ENCODE measurements around the gene TMEM127. TPM values are rescaled to one million over a fixed set of nuclear protein-coding genes. Genes with fewer than 3 reads are reported as not detected.

The TMEM127 gene
- polyA plus RNA-seq, 3 donors from 2014 or later: 24.6 to 57.7 (median 31.3) TPM

DNA sequence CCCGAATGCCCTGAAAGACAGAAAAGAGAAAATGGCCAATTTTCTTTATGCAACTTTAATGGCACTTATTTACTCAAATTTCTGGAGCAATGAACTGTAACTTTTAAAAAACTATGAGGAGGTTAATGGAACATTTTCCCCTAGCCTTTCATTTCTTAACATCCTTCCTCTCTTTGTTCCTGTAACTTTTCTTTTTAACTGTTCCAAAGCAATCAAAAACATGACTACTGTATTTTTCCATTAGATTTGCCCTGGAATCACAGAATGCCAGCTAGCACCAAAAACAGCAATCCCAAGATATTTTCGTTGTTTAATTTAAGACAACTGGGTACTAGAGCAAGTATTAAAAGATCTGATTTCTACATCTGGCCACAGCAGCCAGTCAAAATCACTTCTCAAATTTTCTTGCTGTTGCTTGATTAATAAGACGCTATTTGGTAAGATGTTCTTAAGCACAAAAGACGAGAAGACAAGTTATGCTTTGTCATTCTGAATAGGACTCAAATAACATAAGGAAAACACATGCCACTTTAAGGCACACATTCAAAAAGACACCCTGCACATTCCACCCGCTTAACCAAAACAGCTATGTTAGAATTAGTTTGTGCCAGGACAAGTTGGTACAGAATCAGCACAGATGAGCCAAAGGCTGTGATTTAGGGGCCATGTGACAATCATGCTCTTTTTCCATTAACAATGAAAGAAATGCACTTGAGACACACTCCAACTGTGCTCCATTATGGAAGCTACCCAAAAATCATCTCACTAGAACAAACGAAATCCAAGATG lies 60.8 kb downstream of the TMEM127 start:
- peak overlapping the region in 4 of 5 donors; percentile 40 to 89 (median 79) for H3K4me3 Mint-ChIP-seq
- H3K27ac Mint-ChIP-seq: peak overlapping the region; percentile 77 to 95 (median 82)
- H3K9me3 Mint-ChIP-seq: no peaks in the 10 kb centered on the region
- no peak for DNase-seq
- H3K36me3 Mint-ChIP-seq: peaks cover 0 to 4% (median 0%) of the 10 kb centered on the region in 3 donors
- peaks cover 4 to 14% (median 6%) of the 10 kb centered on the region in 3 donors for H3K27me3 Mint-ChIP-seq (ENCODE audit: low read depth in 3 of 3)
- H3K4me1 Mint-ChIP-seq: peaks cover 73 to 87% of the 10 kb centered on the region in 2 donors

DNA sequence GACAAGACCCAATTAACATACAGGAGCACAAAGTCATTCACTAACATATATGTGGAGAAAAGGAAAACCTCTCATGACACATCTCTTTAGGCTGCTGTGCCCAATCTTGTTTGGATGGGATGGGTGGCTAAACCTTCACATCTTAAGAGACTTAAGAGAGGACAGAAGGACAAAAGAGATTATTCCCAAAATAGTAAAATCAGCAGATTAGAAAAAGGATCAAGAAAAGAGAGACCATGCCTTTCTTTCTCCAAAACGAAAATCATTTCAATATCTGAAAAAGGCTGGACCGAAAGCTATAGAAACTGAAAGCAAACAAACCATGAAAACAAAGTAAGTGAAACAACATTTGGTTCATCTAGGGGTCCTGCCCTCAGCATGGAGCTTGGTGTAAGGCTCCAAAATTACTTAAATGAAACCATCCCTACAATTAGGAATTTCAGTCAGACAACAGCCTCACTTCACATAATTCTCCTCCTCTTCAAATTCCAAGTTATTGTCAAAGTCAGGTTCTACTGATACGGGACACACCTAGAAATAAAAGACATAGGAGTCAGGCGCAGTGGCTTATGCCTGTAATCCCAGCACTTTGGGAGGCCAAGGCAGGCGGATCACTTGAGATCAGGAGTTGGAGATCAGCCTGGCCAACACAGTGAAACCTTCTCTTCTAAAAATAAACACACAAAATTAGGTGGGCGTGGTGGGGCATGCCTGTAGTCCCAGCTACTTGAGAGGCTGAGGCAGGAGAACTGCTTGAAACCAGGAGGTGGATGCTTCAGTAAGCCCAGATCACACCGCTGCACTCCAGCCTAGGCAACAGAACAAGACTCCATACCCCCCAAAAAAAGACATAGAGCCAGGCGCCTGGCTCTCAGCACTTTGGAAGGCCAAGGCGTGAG lies 62.4 kb downstream of the TMEM127 start:
- peak overlapping the region; percentile 74 to 89 (median 82) for H3K4me3 Mint-ChIP-seq
- H3K36me3 Mint-ChIP-seq: peaks cover 0 to 4% (median 0%) of the 10 kb centered on the region in 3 donors
- H3K27me3 Mint-ChIP-seq (ENCODE audit: low read depth in 3 of 3): peaks cover 4 to 8% (median 6%) of the 10 kb centered on the region in 3 donors
- H3K27ac Mint-ChIP-seq: peak overlapping the region; percentile 85 to 95 (median 92)
- no peaks in the 10 kb centered on the region for H3K9me3 Mint-ChIP-seq
- DNase-seq: peak; percentile 20 to 33 (median 31)
- peaks cover 75 to 93% of the 10 kb centered on the region in 2 donors for H3K4me1 Mint-ChIP-seq

DNA sequence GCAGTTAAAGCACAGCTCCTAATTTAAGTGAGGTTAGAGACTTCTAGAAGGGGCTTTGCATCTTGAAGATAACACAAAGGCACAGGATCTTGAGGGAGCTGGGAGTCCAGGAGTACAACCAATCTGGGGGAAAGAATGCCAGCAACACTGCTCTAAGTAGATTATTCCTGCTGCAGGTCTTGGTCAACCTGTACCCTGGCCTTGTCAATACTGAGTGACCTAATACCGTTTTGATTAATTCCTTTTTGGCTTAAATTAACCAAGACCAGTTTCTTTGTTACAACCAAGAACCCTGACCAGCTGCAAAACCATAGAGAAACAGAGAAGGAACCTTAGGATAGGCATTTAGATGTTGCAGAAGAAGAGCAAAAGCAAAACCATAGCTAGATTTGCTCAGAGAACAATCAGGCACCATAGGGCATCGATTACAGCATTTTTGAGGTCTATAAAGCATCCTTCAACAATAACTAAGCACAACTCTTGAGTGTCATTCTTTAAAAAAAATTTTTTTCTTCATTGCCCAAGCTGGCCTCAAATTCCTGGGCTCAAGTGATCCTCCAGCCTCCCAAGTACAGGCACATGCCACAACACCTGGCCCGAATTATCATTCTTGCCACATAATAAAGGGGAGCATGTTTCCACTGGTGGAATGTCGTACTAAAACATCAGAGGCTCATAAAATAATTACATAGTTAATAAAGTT lies 63.5 kb downstream of the TMEM127 start:
- no peak for DNase-seq
- H3K4me3 Mint-ChIP-seq: peak overlapping the region; percentile 8 to 84 (median 46)
- peak overlapping the region; percentile 68 to 93 (median 88) for H3K27ac Mint-ChIP-seq

DNA sequence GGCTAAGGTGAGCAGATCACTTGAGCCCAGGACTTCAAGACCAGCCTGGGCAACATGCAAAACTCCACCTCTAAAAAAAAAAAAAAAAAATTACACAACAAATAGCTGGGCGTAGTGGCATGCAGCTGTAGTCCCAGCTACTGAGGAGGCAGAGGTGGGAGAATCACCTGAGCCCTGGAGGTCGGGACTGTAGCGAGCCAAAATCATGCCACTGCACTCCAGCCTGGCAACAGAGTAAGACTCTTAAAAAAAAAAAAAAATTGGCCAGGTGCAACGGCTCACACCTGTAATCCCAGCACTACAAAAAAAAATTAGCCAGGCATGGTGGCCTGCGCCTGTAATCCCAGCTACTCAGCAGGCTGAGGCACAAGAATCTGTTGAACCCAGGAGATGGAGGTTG lies 64.5 kb downstream of the TMEM127 start:
- no peak overlapping the region for H3K4me3 Mint-ChIP-seq
- H3K36me3 Mint-ChIP-seq: peaks cover 0 to 4% (median 0%) of the 10 kb centered on the region in 3 donors
- H3K4me1 Mint-ChIP-seq: peaks cover 61 to 87% of the 10 kb centered on the region in 2 donors

More for the DNA sequence above, 63.5 kb downstream of the TMEM127 start:
- peaks cover 68 to 95% of the 10 kb centered on the region in 2 donors for H3K4me1 Mint-ChIP-seq
- peaks cover 0 to 3% (median 0%) of the 10 kb centered on the region in 3 donors for H3K36me3 Mint-ChIP-seq
- H3K9me3 Mint-ChIP-seq: no peaks in the 10 kb centered on the region
- peaks cover 1 to 4% (median 3%) of the 10 kb centered on the region in 3 donors for H3K27me3 Mint-ChIP-seq (ENCODE audit: low read depth in 3 of 3)

DNA sequence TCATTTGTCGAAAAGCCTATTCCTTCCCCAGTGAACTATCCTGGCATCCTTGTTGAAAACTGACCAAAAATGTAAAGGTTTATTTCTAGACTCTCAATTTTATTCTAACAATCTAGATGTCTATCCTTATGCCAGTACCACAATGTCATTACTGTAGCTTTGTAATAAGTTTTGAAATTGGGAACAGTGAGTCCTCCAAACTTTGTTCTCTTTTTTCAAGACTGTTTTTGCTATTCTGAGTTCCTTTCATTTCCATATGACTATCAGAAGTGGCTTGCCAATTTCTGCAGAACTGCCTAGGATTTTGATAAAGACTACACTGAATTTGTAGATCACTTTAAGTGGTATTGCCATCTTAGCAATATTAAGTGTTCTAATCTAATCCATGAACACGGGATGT lies 66.9 kb downstream of the TMEM127 start:
- H3K27me3 Mint-ChIP-seq (ENCODE audit: low read depth in 3 of 3): peaks cover 0 to 2% (median 1%) of the 10 kb centered on the region in 3 donors
- H3K27ac Mint-ChIP-seq: peak overlapping the region in 3 of 6 donors; percentile 52 to 79 (median 57)
- H3K36me3 Mint-ChIP-seq: peaks cover under 1 to 16% (median 10%) of the 10 kb centered on the region in 3 donors
- no peak overlapping the region for H3K4me3 Mint-ChIP-seq
- peaks cover 49 to 85% of the 10 kb centered on the region in 2 donors for H3K4me1 Mint-ChIP-seq
- no peak for DNase-seq
- no peaks in the 10 kb centered on the region for H3K9me3 Mint-ChIP-seq

More for the DNA sequence above, 64.5 kb downstream of the TMEM127 start:
- peaks cover 1 to 3% (median 2%) of the 10 kb centered on the region in 3 donors for H3K27me3 Mint-ChIP-seq (ENCODE audit: low read depth in 3 of 3)
- no peak for DNase-seq
- H3K27ac Mint-ChIP-seq: peak overlapping the region in 1 of 6 donors; percentile 7
- no peaks in the 10 kb centered on the region for H3K9me3 Mint-ChIP-seq

Other genes with a start within 250 kb of the TMEM127 start
- gene GPAT2, start 231.1 kb downstream of the TMEM127 start, polyA plus RNA-seq: 10 to 100 TPM in 1 of 3 donors, 1 to 10 TPM in 2; 4.2 to 11.3 (median 6.8) TPM
- under 1 TPM in 1 of 3 donors, not detected in 2; 0.83 TPM for gene ADRA2B, start 149.4 kb downstream of the TMEM127 start, polyA plus RNA-seq
- not detected for gene ASTL, start 127.5 kb downstream of the TMEM127 start, polyA plus RNA-seq
- 100 to 1,000 TPM; 272 to 875 (median 555) TPM for gene DUSP2, start 120.6 kb downstream of the TMEM127 start, polyA plus RNA-seq
- gene STARD7, start 57.2 kb downstream of the TMEM127 start, polyA plus RNA-seq: 100 to 1,000 TPM; 161 to 252 (median 173) TPM
- 100 to 1,000 TPM in 2 of 3 donors, 10 to 100 TPM in 1; 92.2 to 142 (median 134) TPM for gene CIAO1, start 228 bp upstream of the TMEM127 start, polyA plus RNA-seq
- gene SNRNP200, start 39.5 kb upstream of the TMEM127 start, polyA plus RNA-seq: 100 to 1,000 TPM in 1 of 3 donors, 10 to 100 TPM in 2; 42.3 to 105 (median 46.6) TPM
- gene ITPRIPL1, start 59.3 kb upstream of the TMEM127 start, polyA plus RNA-seq: 10 to 100 TPM; 17.2 to 39.1 (median 33.0) TPM
- gene NCAPH, start 69.8 kb upstream of the TMEM127 start, polyA plus RNA-seq: 1 to 10 TPM in 2 of 3 donors, not detected in 1; 1.6 to 2.0 TPM
- gene NEURL3, start 239.4 kb upstream of the TMEM127 start, polyA plus RNA-seq: not detected